Activated gamma-delta T cell treated with anti-CD3 and anti-CD28 coated beads, Interleukin-2, amount 50 U/mL, for 16 hours (primary cell): ENCODE measurements around the gene HINT3.
"Not testable (repeated sequence)": the region's sequence is repeated elsewhere in the genome, so short reads cannot be mapped to it uniquely, and the experiment has no call there.

Source experiments
- DNase-seq: peaks from one replicate; pipeline ENCODE4 v3.0.0-alpha.2; 2020; ENCODE audit warnings: low read depth

Gene HINT3

DNA sequence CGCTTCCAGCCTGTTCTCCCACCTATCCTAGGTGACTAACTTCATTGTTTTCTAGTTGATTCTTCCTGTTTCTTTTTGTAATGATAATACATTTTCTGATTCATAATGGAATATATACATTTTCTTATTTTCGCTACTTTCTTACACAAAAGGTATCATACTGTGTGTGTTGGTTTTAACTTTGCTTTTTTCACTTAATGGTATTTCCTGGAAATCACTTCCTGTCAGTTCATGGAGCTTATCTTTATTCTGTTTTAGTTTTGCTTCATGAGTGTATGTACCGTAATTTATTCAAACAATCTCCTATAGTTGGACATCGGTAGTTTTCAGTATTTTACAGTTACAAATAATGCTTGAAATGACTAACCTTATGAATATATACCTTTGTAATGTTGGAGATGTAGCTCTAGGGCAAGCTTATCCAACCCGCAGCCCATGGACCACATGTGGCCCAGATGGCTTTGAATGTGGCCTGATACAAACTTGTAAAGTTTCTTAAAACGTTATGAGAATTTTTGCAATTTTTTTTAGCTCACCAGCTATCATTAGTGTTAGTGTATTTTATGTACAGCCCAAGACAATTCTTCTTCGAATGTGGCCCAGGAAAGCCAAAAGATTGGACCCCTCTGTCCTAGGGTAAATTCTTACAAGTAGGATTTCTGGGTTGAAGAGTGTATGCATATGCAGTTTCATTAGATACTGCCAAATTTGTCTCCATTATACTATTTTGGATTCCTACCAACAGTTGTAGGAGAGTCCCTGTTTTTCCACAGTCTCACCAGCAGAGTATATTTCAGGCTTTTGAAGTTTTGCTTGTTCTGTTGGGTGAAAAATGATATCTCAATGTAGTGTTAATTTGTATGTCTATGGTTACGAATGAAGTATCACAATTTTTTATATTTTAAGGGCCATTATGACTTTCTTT, 46.4 kb downstream of the HINT3 start:
- DNase-seq = no peak

DNA sequence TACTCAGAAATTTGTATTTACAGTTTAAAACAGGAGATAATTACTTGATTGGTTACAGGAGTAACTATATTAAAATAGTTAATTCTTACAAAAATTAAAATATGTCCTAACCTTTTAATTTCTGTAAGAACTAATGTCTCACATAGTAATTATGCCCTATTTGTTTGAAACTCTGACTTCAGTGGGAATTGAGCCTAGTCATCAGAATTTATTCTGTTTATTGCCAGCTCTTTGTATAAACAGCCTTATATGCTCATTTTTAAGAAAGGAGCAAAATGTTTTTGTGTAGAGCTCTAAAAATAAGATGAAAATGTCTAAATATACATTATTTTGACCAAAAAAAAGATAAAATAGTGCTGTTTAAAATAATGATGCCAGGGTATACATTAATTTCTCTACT, 51.2 kb downstream of the HINT3 start:
- DNase-seq = no peak

DNA sequence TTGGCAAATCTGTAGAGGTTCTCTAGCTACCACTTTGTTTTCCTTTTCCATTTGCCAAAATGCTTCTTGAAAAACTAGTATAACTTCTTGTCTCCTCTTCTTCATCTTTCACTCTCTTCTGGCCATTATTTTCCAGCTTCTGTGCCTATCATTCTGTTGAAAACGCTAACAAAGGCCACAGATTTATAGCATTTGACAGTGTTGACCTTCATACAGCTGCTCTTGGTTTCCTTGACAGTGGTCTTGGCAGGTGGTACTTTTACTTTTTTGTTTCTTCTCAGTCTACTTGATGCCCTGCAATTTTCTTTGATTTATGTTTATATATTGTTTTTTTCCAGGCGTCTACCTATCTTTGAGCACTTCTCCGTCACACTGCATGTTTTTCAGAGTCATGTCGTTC, 53.5 kb downstream of the HINT3 start:
- DNase-seq = no peak

- no peak for DNase-seq
These were observed 59.3 kb downstream of the HINT3 start for GRCh38 chr6:126015863-126016262.

GRCh38 chr6:126016591-126016990, 60.0 kb downstream of the HINT3 start:
- DNase-seq = no peak

GRCh38 chr6:126017668-126018067, 61.1 kb downstream of the HINT3 start:
- no peak for DNase-seq

GRCh38 chr6:126020305-126021050, 63.9 kb downstream of the HINT3 start:
- no peak for DNase-seq

DNA sequence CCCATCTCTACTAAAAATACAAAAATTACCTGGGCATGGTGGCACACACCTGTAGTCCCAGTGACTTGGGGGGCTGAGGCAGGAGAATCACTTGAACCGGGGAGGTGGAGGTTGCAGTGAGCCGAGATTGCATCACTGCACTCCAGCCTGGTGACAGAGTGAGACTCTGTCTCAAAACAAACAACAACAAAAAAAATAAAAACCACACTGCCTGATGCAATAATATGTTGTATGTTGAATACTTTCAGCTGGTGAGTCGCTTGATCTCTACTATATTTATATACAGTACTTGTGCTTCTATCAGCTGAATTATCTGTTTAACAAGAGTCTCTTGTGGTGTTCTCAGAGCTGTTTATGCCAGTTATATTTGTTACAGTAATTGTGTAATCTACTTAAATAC, 66.9 kb downstream of the HINT3 start:
- DNase-seq = not testable (repeated sequence)

- DNase-seq = no peak
These were observed 69.4 kb downstream of the HINT3 start for GRCh38 chr6:126026001-126026400.

GRCh38 chr6:126027601-126028000, 71.0 kb downstream of the HINT3 start:
- DNase-seq = no peak
